Mononuclear cell (primary cell): Measurements from ENCODE around the gene HOXD12. TPM values are rescaled to one million over a fixed set of nuclear protein-coding genes. Genes with fewer than 3 reads are reported as not detected.

Experiments
- H3K27me3 ChIP-seq: 2 replicates; pipeline ENCODE4 v1.6.0; 2011; ENCODE audit warnings: low read length, control low read depth; ENCODE audit not compliant: insufficient read depth
- H3K4me1 ChIP-seq: 2 replicates; pipeline ENCODE4 v1.5.1; 2011; ENCODE audit warnings: mild to moderate bottlenecking, low read length, control low read depth; ENCODE audit not compliant: insufficient read depth
- H3K4me3 ChIP-seq: 2 replicates; pipeline ENCODE4 v1.5.1; 2011; ENCODE audit warnings: mild to moderate bottlenecking, low read length, moderate library complexity
- H3K9me3 ChIP-seq: 2 replicates; pipeline ENCODE4 v1.5.1; 2011; ENCODE audit warnings: low read depth, mild to moderate bottlenecking, control low read depth, low read length
- total RNA-seq: library from RNA; depleted of rRNA; stranded (reverse); fragments of >200 nt; gene quantifications from one replicate; pipeline ENCODE4 v1.2.3, GENCODE V29; 2012

HOXD12 gene
- total RNA-seq, 1 donor, result not detected

DNA sequence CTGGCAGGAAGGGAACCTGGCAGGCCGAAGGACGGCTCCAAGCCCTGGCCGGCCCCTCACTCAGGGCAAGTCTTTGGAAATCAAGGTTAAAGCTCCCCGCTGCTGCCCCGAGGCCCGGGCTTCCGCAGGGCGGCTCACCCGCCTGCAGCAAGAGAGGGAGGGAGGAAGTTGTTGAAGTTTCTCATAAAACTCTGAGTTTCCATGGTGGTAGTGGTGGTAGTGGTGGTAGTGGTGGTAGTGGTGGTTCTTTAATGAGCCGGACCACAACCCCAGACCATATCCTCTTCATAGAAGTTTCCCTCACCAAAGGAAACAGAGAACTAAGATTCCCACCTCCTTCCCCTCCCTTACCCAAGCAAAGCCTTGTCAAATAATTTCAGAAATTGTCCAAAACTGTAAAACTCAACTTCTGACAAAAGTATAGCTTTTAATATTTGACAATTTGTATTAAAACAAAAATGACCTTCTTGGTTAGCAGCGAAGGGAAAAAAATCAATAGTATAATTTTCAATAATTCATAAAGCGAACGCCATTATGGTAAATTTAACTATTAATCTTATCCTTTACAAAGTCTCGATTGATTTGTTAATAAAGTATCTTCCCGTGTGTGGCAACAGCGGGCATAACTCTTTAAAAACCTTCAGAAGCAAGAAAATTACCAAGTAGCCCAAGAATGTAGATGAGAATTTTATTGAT, 15.5 kb downstream of the HOXD12 start:
- no peaks in the 10 kb centered on the region for H3K9me3 ChIP-seq
- H3K4me1 ChIP-seq, result no peaks in the 10 kb centered on the region
- no peak overlapping the region for H3K4me3 ChIP-seq
- peaks cover 99% of the 10 kb centered on the region for H3K27me3 ChIP-seq

DNA sequence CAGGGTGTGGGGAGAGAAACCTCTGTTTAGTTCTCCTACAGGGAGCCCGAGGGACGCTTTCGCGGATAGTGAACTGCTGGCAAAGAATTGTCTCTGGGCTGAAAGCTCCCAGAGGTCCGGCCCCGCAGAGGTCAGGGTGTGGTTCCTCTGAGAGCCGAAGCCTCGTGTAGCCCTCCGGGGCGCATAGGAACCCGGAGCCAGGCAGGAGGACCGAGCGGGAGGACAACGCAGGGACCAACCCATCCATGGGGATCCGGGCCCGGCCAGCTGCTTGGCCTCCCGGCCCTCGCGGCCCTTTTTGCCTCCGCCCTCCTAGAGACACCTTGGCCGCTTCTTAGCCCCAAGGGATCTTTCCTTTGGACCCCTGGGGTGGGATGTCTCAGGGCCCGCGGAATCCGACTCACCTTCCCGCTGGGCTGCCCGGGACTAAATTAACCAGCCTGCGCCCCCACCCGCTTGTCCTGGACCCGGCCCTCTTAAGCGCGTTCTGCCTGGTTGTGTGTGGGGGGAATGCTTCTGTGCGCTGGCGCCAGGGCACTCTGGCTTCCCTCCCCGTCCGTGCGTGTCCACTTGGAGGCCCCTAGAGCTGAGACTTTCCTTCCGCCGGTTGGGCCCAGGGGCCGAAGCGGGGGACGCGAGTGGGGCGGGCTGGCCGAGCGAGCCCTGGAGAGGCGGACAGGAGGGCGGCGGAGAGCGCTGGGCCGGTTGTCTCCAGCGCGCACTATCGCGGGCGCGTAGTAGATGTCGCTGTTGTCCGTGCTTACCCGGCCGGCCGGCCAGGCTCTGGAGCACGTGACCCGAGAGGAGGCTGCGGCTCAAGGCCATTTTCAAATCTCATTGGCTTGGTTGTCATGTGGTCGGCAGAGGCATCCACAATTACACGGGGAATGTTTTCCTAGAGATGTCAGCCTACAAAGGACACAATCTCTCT, 16.6 kb downstream of the HOXD12 start, which contains the start of gene HOXD10:
Gene HOXD10, plus strand, starts transcription at position 896 of the 931 bp plus-strand sequence. CDS start 56 bp downstream, outside the sequence.
- Histone ChIP-seq H3K4me3 (no peak within 1 kb of the TSS), H3K27me3 (peaks cover 99% of the 10 kb centered on the region), H3K9me3 (no peaks in the 10 kb centered on the region), H3K4me1 (no peaks in the 10 kb centered on the region)

DNA sequence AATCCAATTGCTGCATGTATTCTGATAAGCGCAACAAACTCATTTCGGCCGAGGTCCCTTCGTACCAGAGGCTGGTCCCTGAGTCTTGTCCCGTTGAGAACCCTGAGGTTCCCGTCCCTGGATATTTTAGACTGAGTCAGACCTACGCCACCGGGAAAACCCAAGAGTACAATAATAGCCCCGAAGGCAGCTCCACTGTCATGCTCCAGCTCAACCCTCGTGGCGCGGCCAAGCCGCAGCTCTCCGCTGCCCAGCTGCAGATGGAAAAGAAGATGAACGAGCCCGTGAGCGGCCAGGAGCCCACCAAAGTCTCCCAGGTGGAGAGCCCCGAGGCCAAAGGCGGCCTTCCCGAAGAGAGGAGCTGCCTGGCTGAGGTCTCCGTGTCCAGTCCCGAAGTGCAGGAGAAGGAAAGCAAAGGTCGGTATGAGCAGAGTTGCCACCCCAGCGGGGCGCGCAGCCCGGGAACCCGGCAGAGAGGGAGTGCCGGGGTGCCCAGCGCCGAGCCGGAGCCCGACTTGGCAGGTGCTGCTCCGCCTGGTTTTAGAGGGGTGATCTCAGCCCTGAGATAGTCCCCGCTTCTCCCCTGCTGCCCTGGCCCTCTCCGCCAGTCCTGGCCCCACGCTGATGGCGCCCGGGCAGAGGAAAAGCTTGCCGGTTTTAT, 17.7 kb downstream of the HOXD12 start:
- H3K27me3 ChIP-seq, result peaks cover 99% of the 10 kb centered on the region
- no peak overlapping the region for H3K4me3 ChIP-seq
- no peaks in the 10 kb centered on the region for H3K9me3 ChIP-seq
- peaks cover 7% of the 10 kb centered on the region for H3K4me1 ChIP-seq

DNA sequence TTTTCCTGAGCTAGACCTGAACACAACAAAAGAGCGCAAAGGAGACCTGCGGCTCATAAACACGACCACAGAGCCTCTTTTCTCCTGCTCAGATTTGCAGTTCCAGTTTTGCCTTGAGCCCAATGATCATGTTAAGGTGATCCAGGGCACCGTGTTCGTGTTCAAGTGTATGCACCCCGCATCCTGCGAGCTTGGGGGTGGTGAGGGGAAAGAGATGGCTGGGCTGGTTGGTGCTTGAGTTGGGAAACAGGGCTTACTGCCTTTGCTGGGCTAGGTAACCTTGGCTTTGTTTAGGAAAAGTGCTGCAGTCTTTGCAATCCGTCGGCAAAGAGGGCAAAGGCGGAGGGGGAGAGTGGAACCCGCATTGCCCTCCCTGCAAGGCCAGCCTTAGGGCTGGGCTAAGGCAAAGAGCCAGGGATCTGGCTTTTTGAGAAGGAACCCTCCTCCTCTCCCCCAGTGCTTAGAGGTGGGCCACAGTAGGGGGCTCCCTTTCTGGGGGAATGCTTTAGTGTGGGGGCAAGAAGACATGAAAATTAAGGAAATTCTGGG, 18.3 kb downstream of the HOXD12 start:
- Histone ChIP-seq H3K4me1 (peaks cover 13% of the 10 kb centered on the region), H3K4me3 (no peak overlapping the region), H3K9me3 (no peaks in the 10 kb centered on the region), H3K27me3 (peaks cover 99% of the 10 kb centered on the region)

DNA sequence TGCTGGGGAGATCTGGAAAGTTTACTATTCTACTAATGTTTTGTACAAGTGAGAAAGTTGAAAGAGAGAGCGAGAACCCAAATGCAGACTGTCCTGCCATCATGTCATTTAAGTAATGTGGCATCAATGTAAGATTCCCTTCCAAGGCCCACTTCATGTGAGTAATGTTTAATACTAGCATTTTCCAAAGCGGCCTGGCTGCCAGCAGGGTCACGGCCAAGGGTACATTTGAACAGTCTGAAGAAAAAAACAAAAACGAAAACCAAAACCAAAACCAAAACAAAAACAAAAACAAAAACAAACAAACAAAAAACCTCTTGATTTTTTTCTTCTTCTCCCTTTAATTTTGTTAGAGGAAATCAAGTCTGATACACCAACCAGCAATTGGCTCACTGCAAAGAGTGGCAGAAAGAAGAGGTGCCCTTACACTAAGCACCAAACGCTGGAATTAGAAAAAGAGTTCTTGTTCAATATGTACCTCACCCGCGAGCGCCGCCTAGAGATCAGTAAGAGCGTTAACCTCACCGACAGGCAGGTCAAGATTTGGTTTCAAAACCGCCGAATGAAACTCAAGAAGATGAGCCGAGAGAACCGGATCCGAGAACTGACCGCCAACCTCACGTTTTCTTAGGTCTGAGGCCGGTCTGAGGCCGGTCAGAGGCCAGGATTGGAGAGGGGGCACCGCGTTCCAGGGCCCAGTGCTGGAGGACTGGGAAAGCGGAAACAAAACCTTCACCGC, 19.2 kb downstream of the HOXD12 start:
- peaks cover 99% of the 10 kb centered on the region for H3K27me3 ChIP-seq
- H3K4me3 ChIP-seq, result no peak overlapping the region
- H3K4me1 ChIP-seq, result peaks cover 18% of the 10 kb centered on the region
- H3K9me3 ChIP-seq, result no peaks in the 10 kb centered on the region

DNA sequence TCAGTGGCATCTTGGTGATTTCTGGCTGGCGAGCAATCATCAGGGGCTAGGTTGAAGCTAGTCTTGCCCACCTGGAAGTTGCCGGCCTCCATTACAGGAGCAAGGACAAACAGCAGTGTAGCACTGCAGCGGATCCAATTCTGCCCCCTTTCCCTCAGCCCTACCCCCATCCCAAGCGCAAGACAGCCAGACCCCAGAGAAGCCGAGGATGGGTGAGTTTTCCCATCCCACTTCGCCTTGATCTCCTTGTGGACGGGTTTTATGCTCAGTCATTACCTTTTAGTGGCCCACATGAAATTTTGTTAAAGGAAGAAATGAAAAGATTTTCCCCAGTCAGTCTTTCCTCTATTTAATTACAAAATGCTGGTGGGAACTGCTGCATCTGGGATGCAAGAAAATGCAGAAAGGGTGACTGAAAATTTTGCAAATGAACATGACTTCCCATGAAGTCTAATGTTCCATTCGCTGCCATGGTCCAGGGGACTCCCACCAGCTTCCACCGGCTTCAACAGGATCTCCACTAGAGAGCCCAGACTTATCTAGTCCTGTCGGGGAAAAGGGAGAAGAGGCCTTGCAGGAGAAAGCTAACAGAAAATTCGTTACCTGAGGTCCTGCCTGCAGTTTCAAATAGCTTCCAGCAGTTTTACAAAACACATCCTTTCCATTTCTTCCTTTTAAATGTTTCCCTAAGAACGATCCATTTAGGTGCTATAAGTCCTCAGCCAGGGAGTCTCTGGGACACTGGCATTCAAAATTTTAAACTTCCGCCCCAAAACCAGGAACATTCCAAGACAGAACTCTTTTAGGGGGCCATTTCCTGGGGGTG, 21.0 kb downstream of the HOXD12 start:
- Histone ChIP-seq H3K4me3 (no peak overlapping the region), H3K27me3 (peaks cover 99% of the 10 kb centered on the region), H3K4me1 (peaks cover 18% of the 10 kb centered on the region), H3K9me3 (no peaks in the 10 kb centered on the region)

DNA sequence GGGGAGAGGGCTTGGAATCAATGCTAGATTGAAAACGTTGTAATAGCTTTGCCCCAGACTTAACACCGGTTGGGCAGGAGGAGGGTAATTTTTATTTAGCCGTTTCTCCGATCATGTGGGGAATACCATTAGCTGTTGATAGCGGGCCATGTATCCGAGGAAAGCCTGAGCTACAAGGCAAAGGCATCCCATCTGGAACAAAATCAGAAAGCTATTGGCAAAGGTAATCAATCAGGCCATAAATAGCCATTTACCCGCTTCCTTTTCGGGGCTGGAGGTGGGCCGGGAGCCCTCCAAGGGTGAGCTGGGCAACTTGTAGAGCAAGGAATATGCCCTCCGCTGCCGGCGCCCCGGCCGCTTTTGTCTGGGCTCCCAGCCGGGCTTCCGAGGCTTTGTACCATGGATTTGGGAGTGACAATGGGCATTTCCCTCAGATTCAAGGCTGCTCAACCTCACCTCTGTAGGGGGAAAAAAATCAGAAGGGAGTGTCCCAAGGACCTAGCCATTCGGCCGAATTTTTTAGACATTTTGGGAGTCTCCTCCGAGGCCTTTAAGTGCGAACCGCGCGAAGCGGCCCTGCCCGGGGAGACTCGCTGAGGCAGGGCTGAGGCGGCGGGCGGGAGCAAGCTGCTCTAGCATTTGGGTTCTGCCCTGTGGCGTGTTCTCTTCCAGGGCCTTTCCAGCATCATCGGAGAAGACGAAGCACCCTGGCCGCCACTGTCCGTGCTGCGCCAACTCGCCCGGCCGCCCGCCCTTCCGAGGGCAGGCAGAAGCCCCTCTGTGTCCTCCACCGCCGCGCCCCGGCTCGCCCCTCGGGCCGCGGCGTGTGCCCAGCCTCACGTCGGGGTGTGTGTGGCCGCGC, 21.8 kb downstream of the HOXD12 start:
- Histone ChIP-seq H3K4me1 (peaks cover 18% of the 10 kb centered on the region), H3K9me3 (no peaks in the 10 kb centered on the region), H3K4me3 (no peak overlapping the region), H3K27me3 (peaks cover 99% of the 10 kb centered on the region)

DNA sequence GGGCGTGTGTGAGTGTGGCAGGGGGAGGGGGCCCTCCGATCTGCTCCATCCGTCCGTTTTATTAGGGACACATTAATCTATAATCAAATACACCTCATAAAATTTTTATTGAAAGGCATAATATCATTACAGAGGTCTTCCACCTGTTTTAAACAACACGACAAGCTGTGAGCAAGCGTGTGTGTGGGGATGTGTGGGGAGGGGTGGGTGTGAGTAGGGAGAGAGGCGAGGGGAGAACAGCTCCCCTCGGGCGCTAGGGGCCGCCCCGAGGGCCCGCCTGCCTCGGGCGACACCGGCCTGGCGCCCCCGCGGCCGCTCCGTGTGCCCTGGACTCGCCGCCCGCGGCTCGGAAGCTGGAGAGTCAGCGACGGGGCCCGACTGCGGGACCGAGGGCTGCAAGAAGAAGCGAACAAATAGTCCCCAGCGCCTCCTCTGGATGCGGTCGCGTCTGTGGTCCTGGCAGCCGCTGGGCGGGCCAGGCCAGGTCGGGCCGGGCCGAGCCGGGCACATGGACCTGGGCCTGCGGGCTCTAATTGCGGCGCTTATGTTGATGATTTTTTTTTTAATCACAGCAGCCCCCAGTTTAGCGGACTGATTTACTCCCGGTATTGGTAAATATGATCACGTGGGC, 22.6 kb downstream of the HOXD12 start:
- no peak overlapping the region for H3K4me3 ChIP-seq
- H3K9me3 ChIP-seq, result no peaks in the 10 kb centered on the region

DNA sequence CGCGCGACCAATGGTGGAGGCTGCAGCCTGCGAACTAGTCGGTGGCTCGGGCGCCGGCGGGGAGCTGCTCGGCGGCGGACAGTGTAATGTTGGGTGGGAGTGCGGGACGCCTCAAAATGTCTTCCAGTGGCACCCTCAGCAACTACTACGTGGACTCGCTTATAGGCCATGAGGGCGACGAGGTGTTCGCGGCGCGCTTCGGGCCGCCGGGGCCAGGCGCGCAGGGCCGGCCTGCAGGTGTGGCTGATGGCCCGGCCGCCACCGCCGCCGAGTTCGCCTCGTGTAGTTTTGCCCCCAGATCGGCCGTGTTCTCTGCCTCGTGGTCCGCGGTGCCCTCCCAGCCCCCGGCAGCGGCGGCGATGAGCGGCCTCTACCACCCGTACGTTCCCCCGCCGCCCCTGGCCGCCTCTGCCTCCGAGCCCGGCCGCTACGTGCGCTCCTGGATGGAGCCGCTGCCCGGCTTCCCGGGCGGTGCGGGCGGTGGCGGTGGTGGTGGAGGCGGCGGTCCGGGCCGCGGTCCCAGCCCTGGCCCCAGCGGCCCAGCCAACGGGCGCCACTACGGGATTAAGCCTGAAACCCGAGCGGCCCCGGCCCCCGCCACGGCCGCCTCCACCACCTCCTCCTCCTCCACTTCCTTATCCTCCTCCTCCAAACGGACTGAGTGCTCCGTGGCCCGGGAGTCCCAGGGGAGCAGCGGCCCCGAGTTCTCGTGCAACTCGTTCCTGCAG, 23.3 kb downstream of the HOXD12 start, which contains the start of gene HOXD9:
Gene HOXD9, plus strand, starts transcription at position 37 of the 728 bp plus-strand sequence. Its CDS starts 50 bp downstream, at position 87.
- H3K4me3 ChIP-seq, result no peak within 1 kb of the TSS
- H3K4me1 ChIP-seq, result peaks cover 18% of the 10 kb centered on the region
- peaks cover 99% of the 10 kb centered on the region for H3K27me3 ChIP-seq
- H3K9me3 ChIP-seq, result no peaks in the 10 kb centered on the region

More for the DNA sequence above, 22.6 kb downstream of the HOXD12 start:
- H3K4me1 ChIP-seq, result peaks cover 18% of the 10 kb centered on the region
- peaks cover 99% of the 10 kb centered on the region for H3K27me3 ChIP-seq

DNA sequence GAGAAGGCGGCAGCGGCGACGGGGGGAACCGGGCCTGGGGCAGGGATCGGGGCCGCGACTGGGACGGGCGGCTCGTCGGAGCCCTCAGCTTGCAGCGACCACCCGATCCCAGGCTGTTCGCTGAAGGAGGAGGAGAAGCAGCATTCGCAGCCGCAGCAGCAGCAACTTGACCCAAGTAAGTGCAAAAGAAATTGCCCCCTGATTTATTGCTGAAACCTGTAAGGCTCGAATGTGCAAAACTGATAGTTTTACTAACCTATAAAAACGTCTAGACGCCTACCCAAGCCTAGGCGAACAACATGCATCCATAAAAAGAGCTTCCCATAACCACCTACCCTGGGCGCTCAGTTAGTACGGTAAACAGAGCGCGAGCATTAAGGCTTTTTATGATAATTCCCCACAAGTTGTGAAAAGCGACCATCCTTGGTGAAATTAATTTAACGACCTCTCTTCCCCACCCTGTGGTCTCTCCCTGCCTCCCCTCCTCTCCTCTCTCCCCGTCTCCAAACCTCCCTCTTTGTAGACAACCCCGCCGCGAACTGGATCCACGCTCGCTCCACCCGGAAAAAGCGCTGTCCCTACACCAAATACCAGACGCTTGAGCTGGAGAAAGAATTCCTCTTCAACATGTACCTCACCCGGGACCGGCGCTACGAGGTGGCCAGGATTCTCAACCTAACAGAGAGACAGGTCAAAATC, 24.0 kb downstream of the HOXD12 start:
- no peaks in the 10 kb centered on the region for H3K9me3 ChIP-seq
- no peak overlapping the region for H3K4me3 ChIP-seq
- peaks cover 99% of the 10 kb centered on the region for H3K27me3 ChIP-seq
- peaks cover 18% of the 10 kb centered on the region for H3K4me1 ChIP-seq

DNA sequence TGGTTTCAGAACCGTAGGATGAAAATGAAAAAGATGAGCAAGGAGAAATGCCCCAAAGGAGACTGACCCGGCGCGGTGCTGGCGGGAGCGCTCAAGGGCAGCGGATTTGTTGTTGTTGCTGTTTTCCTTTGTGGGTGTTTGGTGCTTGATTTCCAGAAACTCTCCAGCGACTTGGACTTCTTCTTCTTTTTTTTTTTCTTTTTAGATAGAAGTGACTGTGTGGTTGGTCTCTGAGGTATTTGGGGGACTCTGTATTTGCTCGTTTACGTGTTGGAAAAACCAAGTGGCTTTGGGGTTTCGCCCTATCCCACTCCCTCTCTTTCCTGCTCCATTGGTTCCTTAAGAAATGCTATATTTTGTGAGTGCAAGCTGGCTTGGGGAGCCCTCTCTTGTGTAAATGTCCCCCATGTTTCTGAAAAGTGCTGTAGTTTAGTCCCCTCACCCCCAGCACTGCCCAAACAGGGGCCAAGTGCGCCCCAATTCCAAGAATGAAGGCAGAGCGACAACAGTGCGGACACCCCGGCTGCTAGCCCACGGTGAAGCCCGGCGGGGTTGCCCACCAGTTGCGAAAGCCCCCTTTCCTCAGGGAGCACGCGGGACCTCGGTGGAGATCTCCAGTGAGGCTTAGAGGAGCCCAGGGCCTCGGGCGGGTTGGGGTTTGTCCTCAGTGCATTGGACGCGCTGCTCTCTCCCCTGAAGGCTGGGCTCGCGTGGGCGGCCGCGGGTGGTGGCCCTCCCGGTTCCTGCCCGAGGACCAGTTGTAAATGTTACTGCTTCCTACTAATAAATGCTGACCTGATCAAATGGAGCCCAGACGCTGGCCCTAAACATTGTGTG, 24.7 kb downstream of the HOXD12 start:
- H3K4me3 ChIP-seq, result no peak overlapping the region
- peaks cover 24% of the 10 kb centered on the region for H3K4me1 ChIP-seq
- peaks cover 100% of the 10 kb centered on the region for H3K27me3 ChIP-seq
- no peaks in the 10 kb centered on the region for H3K9me3 ChIP-seq
